Ovary (tissue), 9 donors: Measurements from ENCODE around the gene MMP20. TPM values are rescaled to one million over a fixed set of nuclear protein-coding genes. Genes with fewer than 3 reads are reported as not detected.

Source experiments
- DNase-seq, 5 donors: peaks; one replicate each; pipeline ENCODE4 v3.0.0-alpha.2; 2019 to 2020
- H3K27ac ChIP-seq, 2 donors: fragments of 200-600 bp; one replicate each; pipeline versions ENCODE4 v1.5.1 to v1.8.0; 2019 to 2022
- H3K27me3 ChIP-seq: fragments of 200-600 bp; one replicate; pipeline ENCODE4 v1.8.0; 2022
- H3K36me3 ChIP-seq: fragments of 200-600 bp; sonication (generic); one replicate; pipeline ENCODE4 v1.5.1; 2019
- H3K4me1 ChIP-seq: one replicate; pipeline ENCODE4 v1.8.1; 2013; ENCODE audit warnings: mild to moderate bottlenecking, moderate library complexity; ENCODE audit not compliant: insufficient read depth
- H3K4me3 ChIP-seq: fragments of 200-600 bp; sonication (generic); one replicate; pipeline ENCODE4 v1.5.1; 2017
- H3K9me3 ChIP-seq, 2 donors: fragments of 200-600 bp in 1 of 2; sonication (generic) in 1 of 2; one replicate each; pipeline versions ENCODE4 v1.5.1 to v1.8.1; 2013 to 2019; ENCODE audit warnings: mild to moderate bottlenecking in 1 of 2, moderate library complexity in 1 of 2
- EP300 ChIP-seq: sonication (generic); formaldehyde crosslinking; IDR thresholded peaks from one replicate; pipeline ENCODE4 v1.6.1; 2017; ENCODE audit warnings: antibody characterized with exemption
- POLR2A ChIP-seq: fragments of 450-650 bp; IDR thresholded peaks from one replicate; pipeline ENCODE4 v1.6.1; 2017; ENCODE audit warnings: antibody characterized with exemption, mild to moderate bottlenecking, moderate library complexity
- WGBS, 3 donors: extraction: QIAGEN DNeasy Blood & Tissue Kit in 1 of 3; methylation state at CpG; one replicate each; pipeline versions ENCODE4 v1.1.5 to v1.1.7; 2013 to 2017; 5-methylcytosine and 5-hydroxymethylcytosine counted together
- intact Hi-C, 4 donors: fragments of 100-400 bp; cut with DNase I; formaldehyde crosslinking; loops; one replicate each; pipeline versions ENCODE4 v1.11.0 to v1.15.1; 2022 to 2023
- polyA plus RNA-seq, 2 donors: library from polyadenylated mRNA; stranded (reverse); fragments of 200-250 nt in 1 of 2; fragments of 350-450 nt in 1 of 2; fragmentation: Illumina TruSeq in 1 of 2; extraction: RNeasy Lipid Tissue Mini Kit (QIAGEN cat#74804) in 1 of 2; gene quantifications; one replicate each; pipeline ENCODE4 v1.2.3, GENCODE V29; 2013 to 2014
- total RNA-seq, 7 donors: library from RNA; depleted of rRNA in 2 of 7; stranded (reverse); fragments of >200 nt in 2 of 7; fragmentation: NEBNext Ultra II Directional in 3 of 7; extraction: Animal tissue kit (Norgen Biotek cat#: 25700) in 3 of 7; gene quantifications; one replicate each; pipeline versions ENCODE4 v1.1.0 to v1.2.4, GENCODE V29; 2016 to 2023
- TF ChIP-seq, protein P1 (sequence below), 3 donors: fragments of 450-650 bp in 2 of 3; fragments of 200-600 bp in 1 of 3; IDR thresholded peaks; one replicate each; pipeline versions ENCODE4 v1.5.1 to v1.8.0; 2016 to 2022; ENCODE audit warnings: antibody characterized with exemption in 3 of 3, mild to moderate bottlenecking in 1 of 3
- donor health status: DM: no; HTN: no; CAD: no; lungs with moderate emphysema.
- donor health status: DM: no; HTN: no; CAD: no.
- donor health status: Bipolar disorder and iron deficiency.
- donor health status: DM: yes; HTN: yes; CAD: no.
- donor health status: DM: no; HTN: no; CAD: no.
- donor health status: DM: yes; HTN: yes; CAD: no.

MMP20 gene
- total and polyA plus RNA-seq, 9 donors: not detected

DNA sequence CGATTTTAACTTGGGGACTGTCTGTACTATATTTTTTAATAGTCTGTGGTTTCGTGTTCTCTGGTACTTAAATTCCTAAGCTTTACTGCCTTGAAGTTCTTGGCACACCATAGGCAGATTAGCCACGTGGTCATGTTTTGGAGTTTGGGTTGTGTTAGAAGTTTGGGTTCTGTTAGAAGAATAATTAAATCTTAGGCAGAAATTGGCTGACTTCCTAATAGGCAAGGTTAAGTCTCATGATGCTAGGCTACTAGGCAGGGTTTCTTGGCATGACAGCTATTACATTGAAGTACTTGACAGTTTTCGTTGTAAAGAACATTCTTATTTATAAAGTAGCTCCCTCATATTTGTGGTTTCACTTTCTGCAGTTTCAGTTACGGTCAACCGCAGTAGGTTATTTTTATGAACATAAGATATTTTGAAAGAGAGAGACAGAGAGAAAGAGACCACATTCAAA, 64.5 kb downstream of the MMP20 start:
- no peaks in the 10 kb centered on the region for H3K36me3 ChIP-seq
- H3K27ac ChIP-seq: peak overlapping the region; percentile 35 to 43
- WGBS, 3 donors: 1 to 8% (median 3%) methylated on average over 6 of the region's 6 CpGs
- peak in 1 of 5 donors; percentile 16 for DNase-seq
- peak overlapping the region; percentile 32 for H3K4me3 ChIP-seq
- no peaks in the 10 kb centered on the region for H3K9me3 ChIP-seq
- H3K27me3 ChIP-seq: no peaks in the 10 kb centered on the region
- H3K4me1 ChIP-seq: no peaks in the 10 kb centered on the region
- intact Hi-C loops: no loop called here
- no peak for TF ChIP-seq EP300
- TF ChIP-seq, protein P1, sequence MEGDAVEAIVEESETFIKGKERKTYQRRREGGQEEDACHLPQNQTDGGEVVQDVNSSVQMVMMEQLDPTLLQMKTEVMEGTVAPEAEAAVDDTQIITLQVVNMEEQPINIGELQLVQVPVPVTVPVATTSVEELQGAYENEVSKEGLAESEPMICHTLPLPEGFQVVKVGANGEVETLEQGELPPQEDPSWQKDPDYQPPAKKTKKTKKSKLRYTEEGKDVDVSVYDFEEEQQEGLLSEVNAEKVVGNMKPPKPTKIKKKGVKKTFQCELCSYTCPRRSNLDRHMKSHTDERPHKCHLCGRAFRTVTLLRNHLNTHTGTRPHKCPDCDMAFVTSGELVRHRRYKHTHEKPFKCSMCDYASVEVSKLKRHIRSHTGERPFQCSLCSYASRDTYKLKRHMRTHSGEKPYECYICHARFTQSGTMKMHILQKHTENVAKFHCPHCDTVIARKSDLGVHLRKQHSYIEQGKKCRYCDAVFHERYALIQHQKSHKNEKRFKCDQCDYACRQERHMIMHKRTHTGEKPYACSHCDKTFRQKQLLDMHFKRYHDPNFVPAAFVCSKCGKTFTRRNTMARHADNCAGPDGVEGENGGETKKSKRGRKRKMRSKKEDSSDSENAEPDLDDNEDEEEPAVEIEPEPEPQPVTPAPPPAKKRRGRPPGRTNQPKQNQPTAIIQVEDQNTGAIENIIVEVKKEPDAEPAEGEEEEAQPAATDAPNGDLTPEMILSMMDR (IDR thresholded peaks at IDR 0.05): no peak
- TF ChIP-seq POLR2A: no peak

DNA sequence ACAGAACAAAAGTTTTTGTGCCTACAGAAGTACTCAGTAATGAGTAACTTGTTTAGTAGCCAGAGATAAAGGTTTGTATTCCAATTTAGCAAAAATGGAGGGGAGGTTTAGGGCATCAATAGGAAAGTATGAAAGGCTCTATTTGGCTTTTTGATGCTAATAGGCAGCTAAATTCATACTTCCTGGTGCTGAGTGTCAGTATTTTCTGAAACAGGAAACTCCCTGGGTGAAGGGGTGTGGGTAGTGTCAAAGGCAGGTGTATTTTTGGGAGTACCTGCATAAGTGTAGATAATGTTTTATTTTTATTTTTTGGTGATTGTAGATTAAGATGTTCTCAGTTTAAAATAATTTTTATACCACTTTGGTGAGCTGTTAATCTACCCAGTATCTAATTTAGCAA, 65.3 kb downstream of the MMP20 start:
- intact Hi-C loops: no loop called here
- DNase-seq: no peak
- Histone ChIP-seq H3K9me3 (no peaks in the 10 kb centered on the region), H3K36me3 (no peaks in the 10 kb centered on the region), H3K4me3 (no peak overlapping the region), H3K27ac (no peak overlapping the region), H3K27me3 (no peaks in the 10 kb centered on the region), H3K4me1 (no peaks in the 10 kb centered on the region)
- TF ChIP-seq EP300: no peak
- TF ChIP-seq, protein P1 (IDR thresholded peaks at IDR 0.05): no peak
- TF ChIP-seq POLR2A: no peak

DNA sequence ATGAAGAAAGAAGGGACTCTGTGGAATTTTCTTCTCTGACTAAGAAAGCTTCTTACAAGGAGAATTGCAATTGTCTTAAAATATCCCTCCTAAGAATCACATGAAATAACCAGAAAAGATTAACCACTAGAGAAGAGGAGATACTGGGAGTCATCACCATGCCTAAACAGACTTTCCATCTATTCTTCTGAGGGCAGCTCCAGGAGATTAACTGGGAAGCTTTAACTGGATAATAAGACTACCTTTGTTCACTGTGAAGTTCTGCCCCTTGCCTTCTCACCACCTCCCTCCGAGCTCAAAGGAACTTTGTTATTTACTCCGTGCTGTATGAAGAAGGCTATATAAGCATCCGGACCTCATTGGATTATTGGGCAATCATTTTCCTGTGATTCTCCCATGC, 70.0 kb downstream of the MMP20 start:
- WGBS, 3 donors: 83 to 95% (median 90%) methylated on average over 3 of the region's 3 CpGs
- no peaks in the 10 kb centered on the region for H3K4me1 ChIP-seq
- intact Hi-C loops: no loop called here

DNA sequence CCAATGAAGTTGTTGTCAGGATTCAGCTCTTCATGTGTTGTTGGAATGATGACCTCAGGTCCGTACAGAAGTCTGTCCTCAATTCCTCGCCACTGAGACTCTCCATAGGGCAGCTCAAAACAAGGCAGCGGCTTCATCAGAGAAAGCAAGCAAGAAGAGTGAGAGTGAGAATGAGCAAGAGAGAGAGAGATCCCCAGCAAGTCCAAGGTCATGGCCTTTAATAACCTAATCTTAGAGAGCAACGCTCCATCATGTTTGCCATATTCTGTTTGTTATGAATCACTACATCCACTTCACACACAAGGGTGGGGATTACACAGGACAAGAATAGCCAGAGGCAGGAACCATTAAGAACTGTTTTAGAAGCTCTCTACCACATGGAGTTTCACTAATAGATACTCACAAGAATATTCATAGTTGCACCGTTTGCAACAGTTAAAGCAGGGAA, 71.3 kb downstream of the MMP20 start:
- DNase-seq: no peak
- H3K36me3 ChIP-seq: no peaks in the 10 kb centered on the region
- no peak overlapping the region for H3K27ac ChIP-seq
- 80 to 87% (median 84%) methylated on average over 5 of the region's 5 CpGs for WGBS, 3 donors
- H3K27me3 ChIP-seq: no peaks in the 10 kb centered on the region
- H3K4me3 ChIP-seq: no peak overlapping the region
- no peaks in the 10 kb centered on the region for H3K9me3 ChIP-seq
- H3K4me1 ChIP-seq: no peaks in the 10 kb centered on the region
- intact Hi-C loops: no loop called here
- TF ChIP-seq, protein P1 (IDR thresholded peaks at IDR 0.05): no peak
- TF ChIP-seq POLR2A: no peak
- no peak for TF ChIP-seq EP300

More for the DNA sequence above, 70.0 kb downstream of the MMP20 start:
- H3K4me3 ChIP-seq: no peak overlapping the region
- no peak for DNase-seq
- no peaks in the 10 kb centered on the region for H3K9me3 ChIP-seq
- H3K27me3 ChIP-seq: no peaks in the 10 kb centered on the region
- no peaks in the 10 kb centered on the region for H3K36me3 ChIP-seq
- no peak overlapping the region for H3K27ac ChIP-seq
- TF ChIP-seq EP300: no peak
- no peak for TF ChIP-seq POLR2A
- TF ChIP-seq, protein P1 (IDR thresholded peaks at IDR 0.05): no peak
